Naive thymus-derived CD4-positive, alpha-beta T cell (primary cell): Measurements from ENCODE around the gene ETDC. TPM values are rescaled to one million over a fixed set of nuclear protein-coding genes. Genes with fewer than 3 reads are reported as not detected.

Source experiments
- ATAC-seq: fragments of 150-1000 bp; cut with Tn5 transposase; 2 replicates; pipeline ENCODE4 v1.10.0; 2021; ENCODE audit warnings: mild to moderate bottlenecking, moderate library complexity
- CTCF ChIA-PET: fragments of 350-600 bp; sonication (Branson Sonifier 250); formaldehyde crosslinking; loops from one replicate; lab custom pipeline; 2021; ENCODE audit warnings: antibody characterized with exemption; lab: Charles Lee
- POLR2A ChIA-PET: fragments of 350-600 bp; sonication (Branson Sonifier 250); formaldehyde crosslinking; loops from one replicate; lab custom pipeline; 2021; ENCODE audit warnings: antibody characterized with exemption, inconsistent platforms; lab: Charles Lee
- DNase-seq, 9 donors: peaks; one replicate each; pipeline versions ENCODE4 v3.0.0 to v3.0.0-alpha.2; 2020 to 2022; ENCODE audit warnings: mixed read lengths in 1 of 9
- H3K27ac ChIP-seq: one replicate; pipeline ENCODE4 v1.7.0; 2013; ENCODE audit warnings: mild to moderate bottlenecking, low read depth, low read length, moderate library complexity
- H3K27me3 ChIP-seq, 2 donors: one replicate each; pipeline ENCODE4 v1.7.0; 2013; ENCODE audit warnings: low read length in 2 of 2, mild to moderate bottlenecking in 2 of 2, moderate library complexity in 2 of 2; ENCODE audit not compliant: control insufficient read depth in 2 of 2, insufficient read depth in 2 of 2
- H3K36me3 ChIP-seq, 3 experiments: 1 replicate in 2 of 3; 2 replicates in 1 of 3; pipeline ENCODE4 v1.7.0; 2013; ENCODE audit warnings: low read length in 3 of 3, mild to moderate bottlenecking in 3 of 3, moderate library complexity in 1 of 3; ENCODE audit not compliant: insufficient read depth in 3 of 3, control insufficient read depth in 2 of 3
- H3K4me1 ChIP-seq, 2 donors: one replicate each; pipeline ENCODE4 v1.7.0; 2013; ENCODE audit warnings: low read length in 2 of 2, mild to moderate bottlenecking in 2 of 2, moderate library complexity in 1 of 2; ENCODE audit not compliant: control insufficient read depth in 2 of 2, insufficient read depth in 2 of 2
- H3K4me3 ChIP-seq: 2 replicates; pipeline ENCODE4 v1.7.0; 2013; ENCODE audit warnings: mild to moderate bottlenecking, low read length
- H3K9me3 ChIP-seq, 3 experiments: 1 replicate in 2 of 3; 2 replicates in 1 of 3; pipeline ENCODE4 v1.7.0; 2013; ENCODE audit warnings: low read length in 3 of 3; ENCODE audit not compliant: control insufficient read depth in 2 of 3
- H3K27ac Mint-ChIP-seq, 9 donors: one replicate each; pipeline ENCODE4 v1.8.0; 2020 to 2022; ENCODE audit warnings: mixed read lengths in 9 of 9, mild to moderate bottlenecking in 8 of 9, moderate library complexity in 5 of 9, inconsistent platforms in 2 of 9
- H3K27me3 Mint-ChIP-seq, 5 donors: one replicate each; pipeline ENCODE4 v1.8.0; 2021 to 2022; ENCODE audit warnings: mixed read lengths in 5 of 5, mild to moderate bottlenecking in 1 of 5
- H3K36me3 Mint-ChIP-seq, 5 donors: one replicate each; pipeline ENCODE4 v1.8.0; 2020 to 2022; ENCODE audit warnings: mixed read lengths in 5 of 5, mild to moderate bottlenecking in 3 of 5, inconsistent platforms in 1 of 5
- H3K4me1 Mint-ChIP-seq, 7 donors: one replicate each; pipeline ENCODE4 v1.8.0; 2020 to 2022; ENCODE audit warnings: mixed read lengths in 7 of 7, mild to moderate bottlenecking in 3 of 7, inconsistent platforms in 1 of 7
- H3K4me3 Mint-ChIP-seq, 10 donors: one replicate each; pipeline ENCODE4 v1.8.0; 2020 to 2022; ENCODE audit warnings: mild to moderate bottlenecking in 10 of 10, mixed read lengths in 10 of 10, moderate library complexity in 6 of 10, inconsistent platforms in 2 of 10
- H3K9me3 Mint-ChIP-seq, 11 donors: one replicate each; pipeline ENCODE4 v1.8.0; 2020 to 2022; ENCODE audit warnings: mixed read lengths in 11 of 11, mild to moderate bottlenecking in 4 of 11, inconsistent platforms in 1 of 11, moderate library complexity in 1 of 11
- intact Hi-C, 2 donors: fragments of 100-400 bp; cut with micrococcal nuclease; formaldehyde crosslinking; loops; one replicate each; pipeline ENCODE4 v1.15.1; 2023
- polyA plus RNA-seq, 2 donors: library from polyadenylated mRNA; unstranded; fragments of 300-500 nt; fragmentation: Illumina TruSeq; gene quantifications; one replicate each; pipeline ENCODE4 v1.2.3, GENCODE V29; 2021
- total RNA-seq, 6 experiments: library from RNA in 5 of 6; stranded (reverse) in 5 of 6; gene quantifications; 1 replicate in 5 of 6; 2 replicates in 1 of 6; pipeline ENCODE4 v1.2.3 and lab custom pipeline; 2021 to 2026

ETDC gene
- total and polyA plus RNA-seq, 7 experiments from 2014 or later = not detected

GRCh38 chrX:135331525-135331924 is 22.2 kb downstream of the ETDC start:
- H3K9me3 ChIP-seq = no peaks in the 10 kb centered on the region
- no peak overlapping the region for H3K27ac ChIP-seq
- H3K36me3 ChIP-seq = peaks cover 0 to 4% (median 3%) of the 10 kb centered on the region in 3 experiments
- H3K4me1 ChIP-seq = no peaks in the 10 kb centered on the region
- Mint-ChIP-seq H3K27ac (peak overlapping the region in 1 of 9 donors; percentile 19), H3K9me3 (peaks cover 0 to 6% (median 0%) of the 10 kb centered on the region in 11 donors), H3K36me3 (peaks cover 4 to 64% (median 51%) of the 10 kb centered on the region in 5 donors), H3K27me3 (no peaks in the 10 kb centered on the region), H3K4me3 (peak overlapping the region in 3 of 10 donors; percentile 15 to 57 (median 25)), H3K4me1 (peaks cover 8 to 58% (median 35%) of the 10 kb centered on the region in 7 donors)
- no peaks in the 10 kb centered on the region for H3K27me3 ChIP-seq
- POLR2A ChIA-PET = no interaction called here
- H3K4me3 ChIP-seq = no peak overlapping the region
- DNase-seq (no peak), ATAC-seq (no peak)
- intact Hi-C loops = no loop called here
- CTCF ChIA-PET = no interaction called here

- ChIA-PET POLR2A (no interaction called here), CTCF (interaction anchor here (0.9 kb wide), 1 partner anchor 94 kb away, joined by 4 read pairs; no protein-coding TSS in a partner anchor)
- no peaks in the 10 kb centered on the region for H3K27me3 Mint-ChIP-seq
- H3K4me1 ChIP-seq = peaks cover 22 to 38% of the 10 kb centered on the region in 2 donors
- H3K4me3 Mint-ChIP-seq = peak overlapping the region in 9 of 10 donors; percentile 82 to 97 (median 94)
- peaks cover 0 to 2% (median 0%) of the 10 kb centered on the region in 11 donors for H3K9me3 Mint-ChIP-seq
- H3K27ac ChIP-seq = no peak overlapping the region
- ATAC-seq (no peak), DNase-seq (no peak)
- H3K9me3 ChIP-seq = no peaks in the 10 kb centered on the region
- peaks cover 0 to 48% (median 9%) of the 10 kb centered on the region in 5 donors for H3K36me3 Mint-ChIP-seq
- H3K27ac Mint-ChIP-seq = no peak overlapping the region
- peaks cover 0 to 4% (median 0%) of the 10 kb centered on the region in 3 experiments for H3K36me3 ChIP-seq
- intact Hi-C loops = no loop called here
- H3K27me3 ChIP-seq = no peaks in the 10 kb centered on the region
- H3K4me1 Mint-ChIP-seq = peaks cover 49 to 77% (median 68%) of the 10 kb centered on the region in 7 donors
- peak overlapping the region; percentile 98 for H3K4me3 ChIP-seq
Observed at GRCh38 chrX:135340831-135341230, 31.6 kb downstream of the ETDC start.

GRCh38 chrX:135345107-135345589 is 35.9 kb downstream of the ETDC start:
- CTCF ChIA-PET = no interaction called here
- DNase-seq = no peak
- Histone ChIP-seq H3K36me3 (no peaks in the 10 kb centered on the region), H3K9me3 (no peaks in the 10 kb centered on the region), H3K4me1 (peaks cover 8 to 25% of the 10 kb centered on the region in 2 donors), H3K27ac (peak overlapping the region; percentile 79), H3K27me3 (no peaks in the 10 kb centered on the region), H3K4me3 (peak overlapping the region; percentile 98)
- H3K36me3 Mint-ChIP-seq = peaks cover 2 to 51% (median 5%) of the 10 kb centered on the region in 5 donors
- peak overlapping the region in 8 of 9 donors; percentile 21 to 84 (median 56) for H3K27ac Mint-ChIP-seq
- no peak for ATAC-seq
- H3K4me3 Mint-ChIP-seq = peak overlapping the region; percentile 71 to 96 (median 83)
- no peaks in the 10 kb centered on the region for H3K27me3 Mint-ChIP-seq
- POLR2A ChIA-PET = no interaction called here
- intact Hi-C loops = no loop called here
- peaks cover 25 to 57% (median 47%) of the 10 kb centered on the region in 7 donors for H3K4me1 Mint-ChIP-seq
- H3K9me3 Mint-ChIP-seq = peaks cover 0 to 2% (median 0%) of the 10 kb centered on the region in 11 donors

GRCh38 chrX:135346975-135347374 is 37.7 kb downstream of the ETDC start:
- ChIA-PET POLR2A (no interaction called here), CTCF (no interaction called here)
- H3K4me3 Mint-ChIP-seq = no peak overlapping the region
- H3K27ac ChIP-seq = no peak overlapping the region
- DNase-seq = no peak
- no peak for ATAC-seq
- intact Hi-C loops = no loop called here
- H3K4me1 ChIP-seq = peaks cover 3 to 9% of the 10 kb centered on the region in 2 donors
- H3K4me1 Mint-ChIP-seq = peaks cover 20 to 39% (median 29%) of the 10 kb centered on the region in 7 donors
- H3K27me3 Mint-ChIP-seq = no peaks in the 10 kb centered on the region
- H3K4me3 ChIP-seq = no peak overlapping the region
- peaks cover 0 to 2% (median 0%) of the 10 kb centered on the region in 11 donors for H3K9me3 Mint-ChIP-seq
- no peaks in the 10 kb centered on the region for H3K9me3 ChIP-seq
- H3K36me3 ChIP-seq = no peaks in the 10 kb centered on the region
- no peaks in the 10 kb centered on the region for H3K27me3 ChIP-seq
- peak overlapping the region in 2 of 9 donors; percentile 38 to 67 for H3K27ac Mint-ChIP-seq
- H3K36me3 Mint-ChIP-seq = peaks cover 8 to 49% (median 17%) of the 10 kb centered on the region in 5 donors

GRCh38 chrX:135347381-135348016 is 38.2 kb downstream of the ETDC start:
- Histone ChIP-seq H3K36me3 (no peaks in the 10 kb centered on the region), H3K4me1 (peaks cover 3% of the 10 kb centered on the region in 2 donors), H3K4me3 (no peak overlapping the region), H3K9me3 (no peaks in the 10 kb centered on the region), H3K27ac (no peak overlapping the region), H3K27me3 (no peaks in the 10 kb centered on the region)
- Mint-ChIP-seq H3K27me3 (no peaks in the 10 kb centered on the region), H3K4me3 (no peak overlapping the region), H3K36me3 (peaks cover 8 to 46% (median 17%) of the 10 kb centered on the region in 5 donors), H3K9me3 (peaks cover 0 to 2% (median 0%) of the 10 kb centered on the region in 11 donors), H3K27ac (no peak overlapping the region), H3K4me1 (peaks cover 15 to 33% (median 24%) of the 10 kb centered on the region in 7 donors)
- POLR2A ChIA-PET = no interaction called here
- intact Hi-C loops = no loop called here
- DNase-seq (no peak), ATAC-seq (no peak)
- CTCF ChIA-PET = no interaction called here

- Histone ChIP-seq H3K27ac (no peak overlapping the region), H3K27me3 (no peaks in the 10 kb centered on the region), H3K36me3 (no peaks in the 10 kb centered on the region), H3K4me3 (no peak overlapping the region), H3K4me1 (no peaks in the 10 kb centered on the region), H3K9me3 (no peaks in the 10 kb centered on the region)
- no peaks in the 10 kb centered on the region for H3K9me3 Mint-ChIP-seq
- H3K4me1 Mint-ChIP-seq = peaks cover 0 to 12% (median 2%) of the 10 kb centered on the region in 7 donors
- peaks cover 8 to 30% (median 14%) of the 10 kb centered on the region in 5 donors for H3K36me3 Mint-ChIP-seq
- no peak for ATAC-seq
- H3K27ac Mint-ChIP-seq = no peak overlapping the region
- no peaks in the 10 kb centered on the region for H3K27me3 Mint-ChIP-seq
- ChIA-PET POLR2A (no interaction called here), CTCF (no interaction called here)
- intact Hi-C loops = no loop called here
- DNase-seq = no peak
- no peak overlapping the region for H3K4me3 Mint-ChIP-seq
Observed at GRCh38 chrX:135354288-135354687, 45.0 kb downstream of the ETDC start.
